HepG2 (cell line): ENCODE data around the gene CCDC117. TPM values are rescaled to one million over a fixed set of nuclear protein-coding genes. Genes with fewer than 3 reads are reported as not detected.

Source experiments
- AHDC1 ChIP-seq: sonication (generic); formaldehyde crosslinking; IDR thresholded peaks from 2 replicates; pipeline ENCODE4 v1.5.1; 2020; ENCODE audit warnings: mild to moderate bottlenecking, missing genetic modification reagents, borderline replicate concordance
- ARNT ChIP-seq: fragments of 450-650 bp; IDR thresholded peaks from 2 replicates; pipeline ENCODE4 v1.6.1; 2017
- BHLHE40 ChIP-seq: IDR thresholded peaks from 2 replicates; pipeline ENCODE4 v1.6.1; 2011; ENCODE audit warnings: low read length, improper control_type of control experiment
- FOSL2 ChIP-seq: sonication (generic); formaldehyde crosslinking; IDR thresholded peaks from 2 replicates; pipeline ENCODE4 v1.4.0; 2020; ENCODE audit warnings: missing genetic modification reagents
- HMG20B ChIP-seq: conservative IDR thresholded peaks from 2 replicates; pipeline ENCODE4 v1.6.1; 2016; ENCODE audit warnings: missing genetic modification reagents, missing compliant biosample characterization
- MLX ChIP-seq: IDR thresholded peaks from 2 replicates; pipeline ENCODE4 v1.6.1; 2016
- NFATC3 ChIP-seq: sonication (generic); formaldehyde crosslinking; IDR thresholded peaks from 2 replicates; pipeline ENCODE4 v1.5.1; 2020; ENCODE audit warnings: mild to moderate bottlenecking, missing genetic modification reagents
- NONO ChIP-seq, 2 experiments: fragments of 450-650 bp in 1 of 2; sonication (generic) in 1 of 2; formaldehyde crosslinking in 1 of 2; IDR thresholded peaks in 1 of 2; conservative IDR thresholded peaks in 1 of 2; 2 replicates each; pipeline versions ENCODE4 v1.6.1 to v1.8.0; 2017 to 2022; ENCODE audit warnings: mild to moderate bottlenecking in 1 of 2, missing genetic modification reagents in 1 of 2, moderate library complexity in 1 of 2
- NPAS2 ChIP-seq: sonication (generic); formaldehyde crosslinking; IDR thresholded peaks from 2 replicates; pipeline ENCODE4 v1.8.0; 2022; ENCODE audit warnings: mild to moderate bottlenecking, missing genetic modification reagents, borderline replicate concordance
- ONECUT2 ChIP-seq: sonication (generic); formaldehyde crosslinking; IDR thresholded peaks from 2 replicates; pipeline ENCODE4 v1.4.0; 2020; ENCODE audit warnings: missing genetic modification reagents
- SMYD3 ChIP-seq: sonication (generic); formaldehyde crosslinking; IDR thresholded peaks from 2 replicates; pipeline ENCODE4 v1.8.1; 2023; ENCODE audit warnings: mild to moderate bottlenecking, missing genetic modification reagents
- U2AF1 ChIP-seq: fragments of 200-400 bp; formaldehyde crosslinking; optimal IDR thresholded peaks from 2 replicates; pipeline ENCODE3; 2017; ENCODE audit warnings: mild to moderate bottlenecking, low read depth, low read length
- ZNF335 ChIP-seq: sonication (generic); formaldehyde crosslinking; IDR thresholded peaks from 2 replicates; pipeline ENCODE4 v1.4.0; 2020; ENCODE audit warnings: missing genetic modification reagents
- ZNF362 ChIP-seq: sonication (generic); formaldehyde crosslinking; IDR thresholded peaks from 2 replicates; pipeline ENCODE4 v1.4.0; 2020; ENCODE audit warnings: missing genetic modification reagents, mild to moderate bottlenecking, borderline replicate concordance
- ZNF598 ChIP-seq: sonication (generic); formaldehyde crosslinking; IDR thresholded peaks from 2 replicates; pipeline ENCODE4 v1.5.1; 2020; ENCODE audit warnings: mild to moderate bottlenecking, missing genetic modification reagents, borderline replicate concordance
- ZNF782 ChIP-seq: sonication (generic); formaldehyde crosslinking; IDR thresholded peaks from 2 replicates; pipeline ENCODE4 v1.4.0; 2020; ENCODE audit warnings: missing genetic modification reagents, mild to moderate bottlenecking, borderline replicate concordance
- ZNF879 ChIP-seq: sonication (generic); formaldehyde crosslinking; IDR thresholded peaks from 2 replicates; pipeline ENCODE4 v1.8.1; 2023; ENCODE audit warnings: missing genetic modification reagents
- polyA plus RNA-seq, 8 experiments: library from polyadenylated mRNA; depleted of rRNA in 3 of 8; stranded (reverse) in 7 of 8; unstranded in 1 of 8; fragments of >200 nt; fragmentation: Illumina TruSeq in 4 of 8; extraction: Trizol in 4 of 8; gene quantifications; 2 replicates each; pipeline versions ENCODE4 v1.2.1 to v1.2.3, GENCODE V29; 2011 to 2016; ENCODE audit warnings: low read depth in 4 of 8, missing spikeins in 1 of 8, mixed read lengths in 1 of 8; ENCODE audit not compliant: insufficient read depth in 1 of 8
- total RNA-seq, 5 experiments: library from RNA; depleted of rRNA; stranded (reverse); fragments of >200 nt; fragmentation: Illumina TruSeq; extraction: Trizol; gene quantifications; 2 replicates each; pipeline ENCODE4 v1.2.3, GENCODE V29; 2016; ENCODE audit warnings: low read depth in 1 of 5
- TF ChIP-seq, protein P1 (sequence below): sonication (generic); formaldehyde crosslinking; conservative IDR thresholded peaks from 2 replicates; pipeline ENCODE4 v1.4.0; 2020; ENCODE audit warnings: missing genetic modification reagents
- TF ChIP-seq, protein P2 (sequence below): sonication (generic); formaldehyde crosslinking; IDR thresholded peaks from 2 replicates; pipeline ENCODE4 v1.5.0; 2020; ENCODE audit warnings: missing genetic modification reagents

Gene CCDC117
- total and polyA plus RNA-seq, 2 of the 13 experiments (the other 11 are each of a cell fraction or from before 2014, with no cell fraction given) = 12.6 to 34.2 TPM

DNA sequence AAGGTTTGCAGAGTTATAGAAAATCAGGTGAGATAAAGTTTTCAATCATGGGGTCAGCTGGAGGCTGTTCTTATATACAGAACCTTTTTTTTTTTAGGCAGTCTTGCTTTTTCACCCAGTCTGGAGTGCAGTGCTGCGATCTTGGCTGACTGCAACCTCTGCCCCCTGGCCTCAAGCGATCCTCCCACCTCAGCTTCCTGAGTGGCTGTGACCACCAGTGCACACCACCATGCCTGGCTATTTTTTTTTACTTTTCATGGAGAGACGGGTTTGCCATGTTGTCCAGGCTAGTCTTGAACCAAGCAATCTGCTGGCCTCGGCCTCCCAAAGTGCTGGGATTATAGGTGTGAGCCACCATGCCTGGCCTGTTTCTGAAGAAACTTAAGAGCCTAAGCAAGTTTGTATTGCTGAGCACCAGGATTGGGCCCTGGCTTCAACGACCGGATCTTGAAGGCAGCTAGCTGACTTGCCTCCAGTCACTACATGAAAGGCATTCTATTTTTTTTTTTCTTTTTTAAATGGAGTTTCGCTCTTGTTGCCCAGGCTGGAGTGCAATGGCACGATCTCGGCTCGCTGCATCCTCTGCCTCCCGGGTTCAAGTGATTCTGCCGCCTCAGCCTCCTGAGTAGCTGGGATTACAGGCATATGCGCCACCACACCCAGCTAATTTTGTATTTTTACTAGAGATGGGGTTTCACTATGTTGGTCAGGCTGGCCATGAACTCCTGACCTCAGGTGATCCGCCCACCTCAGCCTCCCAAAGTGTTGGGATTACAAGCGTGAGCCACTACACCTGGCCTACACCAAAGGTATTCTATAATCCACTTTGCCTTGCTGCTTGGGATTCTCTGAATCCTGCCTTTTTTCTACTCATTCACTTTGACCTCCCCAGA is 20.2 kb downstream of the CCDC117 start (continued):
- TF ChIP-seq MLX (CRISPR knock-in tag) = no peak
- TF ChIP-seq U2AF1 = no peak
- no peak; the same call in 1 of the 2 replicates for TF ChIP-seq FOSL2 (CRISPR knock-in tag)
- TF ChIP-seq, protein P1, sequence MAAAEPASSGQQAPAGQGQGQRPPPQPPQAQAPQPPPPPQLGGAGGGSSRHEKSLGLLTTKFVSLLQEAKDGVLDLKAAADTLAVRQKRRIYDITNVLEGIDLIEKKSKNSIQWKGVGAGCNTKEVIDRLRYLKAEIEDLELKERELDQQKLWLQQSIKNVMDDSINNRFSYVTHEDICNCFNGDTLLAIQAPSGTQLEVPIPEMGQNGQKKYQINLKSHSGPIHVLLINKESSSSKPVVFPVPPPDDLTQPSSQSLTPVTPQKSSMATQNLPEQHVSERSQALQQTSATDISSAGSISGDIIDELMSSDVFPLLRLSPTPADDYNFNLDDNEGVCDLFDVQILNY (CRISPR knock-in tag) = no peak
- 0 out of 2 replicates have a peak, but pooled peaks have one; percentile 15 for TF ChIP-seq HMG20B (CRISPR knock-in tag)
- TF ChIP-seq ZNF362 (CRISPR knock-in tag) = peak; percentile 46; the same call in 1 of the 2 replicates
- TF ChIP-seq ZNF598 (CRISPR knock-in tag) = no peak
- no peak for TF ChIP-seq AHDC1 (CRISPR knock-in tag)
- TF ChIP-seq NONO (IDR thresholded peaks at IDR 0.05) = no peak
- no peak for TF ChIP-seq NONO (CRISPR knock-in tag; conservative IDR thresholded peaks at IDR 0.05)
- no peak for TF ChIP-seq SMYD3 (CRISPR knock-in tag)
- no peak for TF ChIP-seq ARNT
- TF ChIP-seq ZNF335 (CRISPR knock-in tag) = no peak
- TF ChIP-seq NFATC3 (CRISPR knock-in tag) = no peak
- TF ChIP-seq ONECUT2 = no peak
- TF ChIP-seq ZNF782 (CRISPR knock-in tag) = no peak
- TF ChIP-seq, protein P2, sequence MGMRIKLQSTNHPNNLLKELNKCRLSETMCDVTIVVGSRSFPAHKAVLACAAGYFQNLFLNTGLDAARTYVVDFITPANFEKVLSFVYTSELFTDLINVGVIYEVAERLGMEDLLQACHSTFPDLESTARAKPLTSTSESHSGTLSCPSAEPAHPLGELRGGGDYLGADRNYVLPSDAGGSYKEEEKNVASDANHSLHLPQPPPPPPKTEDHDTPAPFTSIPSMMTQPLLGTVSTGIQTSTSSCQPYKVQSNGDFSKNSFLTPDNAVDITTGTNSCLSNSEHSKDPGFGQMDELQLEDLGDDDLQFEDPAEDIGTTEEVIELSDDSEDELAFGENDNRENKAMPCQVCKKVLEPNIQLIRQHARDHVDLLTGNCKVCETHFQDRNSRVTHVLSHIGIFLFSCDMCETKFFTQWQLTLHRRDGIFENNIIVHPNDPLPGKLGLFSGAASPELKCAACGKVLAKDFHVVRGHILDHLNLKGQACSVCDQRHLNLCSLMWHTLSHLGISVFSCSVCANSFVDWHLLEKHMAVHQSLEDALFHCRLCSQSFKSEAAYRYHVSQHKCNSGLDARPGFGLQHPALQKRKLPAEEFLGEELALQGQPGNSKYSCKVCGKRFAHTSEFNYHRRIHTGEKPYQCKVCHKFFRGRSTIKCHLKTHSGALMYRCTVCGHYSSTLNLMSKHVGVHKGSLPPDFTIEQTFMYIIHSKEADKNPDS (CRISPR knock-in tag) = no peak
- peak; percentile 17; the same call in 1 of the 2 replicates for TF ChIP-seq BHLHE40
- no peak for TF ChIP-seq NPAS2 (CRISPR knock-in tag)
- no peak for TF ChIP-seq ZNF879
